HG03135 (cell line): Measurements from ENCODE around the gene TBC1D9.

Experiments used
- ATAC-seq: cut with Tn5 transposase; IDR thresholded peaks from one replicate; pipeline ENCODE4 v1.9.1; 2021; ENCODE audit warnings: mild to moderate bottlenecking, moderate library complexity; ENCODE audit not compliant: unreplicated experiment

Gene TBC1D9

DNA sequence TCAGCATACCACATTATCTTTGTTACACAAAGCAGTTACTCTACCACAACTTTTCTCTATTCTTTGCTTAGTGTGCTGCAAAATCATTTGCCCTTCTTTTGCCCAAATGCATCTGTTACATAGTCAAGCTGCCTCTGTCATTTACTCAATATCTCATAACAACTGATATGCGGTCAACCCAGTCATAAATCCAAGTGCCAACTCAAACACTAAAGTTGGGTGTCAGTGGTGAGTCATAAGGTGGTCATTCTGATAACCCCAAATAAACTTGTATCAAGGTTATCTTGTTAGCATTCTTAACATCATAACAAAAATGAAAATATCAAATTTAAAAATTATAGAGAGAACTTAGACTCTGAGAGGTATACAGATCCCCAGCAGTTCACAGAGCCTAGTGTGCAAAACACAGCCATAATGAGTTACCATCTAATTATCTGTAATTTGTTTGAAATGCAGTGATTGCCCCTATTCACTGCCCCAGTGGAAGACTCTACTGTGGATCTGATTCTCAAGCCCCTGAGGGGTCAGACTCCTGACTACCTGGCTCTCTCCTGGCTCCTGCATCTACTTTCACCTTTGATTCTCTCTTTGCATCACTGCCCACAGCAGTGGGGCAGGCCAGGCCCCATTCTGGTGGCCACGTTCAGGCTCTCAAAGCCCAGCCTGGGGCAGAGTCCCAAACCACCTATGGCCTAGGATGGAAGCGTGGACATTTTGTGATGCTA, 29.2 kb downstream of the TBC1D9 start:
- ATAC-seq, result no peak

- ATAC-seq, result no peak
Observed at GRCh38 chr4:140725556-140725955, 30.6 kb downstream of the TBC1D9 start.

- no peak for ATAC-seq
Observed at GRCh38 chr4:140724760-140725159, 31.4 kb downstream of the TBC1D9 start.

DNA sequence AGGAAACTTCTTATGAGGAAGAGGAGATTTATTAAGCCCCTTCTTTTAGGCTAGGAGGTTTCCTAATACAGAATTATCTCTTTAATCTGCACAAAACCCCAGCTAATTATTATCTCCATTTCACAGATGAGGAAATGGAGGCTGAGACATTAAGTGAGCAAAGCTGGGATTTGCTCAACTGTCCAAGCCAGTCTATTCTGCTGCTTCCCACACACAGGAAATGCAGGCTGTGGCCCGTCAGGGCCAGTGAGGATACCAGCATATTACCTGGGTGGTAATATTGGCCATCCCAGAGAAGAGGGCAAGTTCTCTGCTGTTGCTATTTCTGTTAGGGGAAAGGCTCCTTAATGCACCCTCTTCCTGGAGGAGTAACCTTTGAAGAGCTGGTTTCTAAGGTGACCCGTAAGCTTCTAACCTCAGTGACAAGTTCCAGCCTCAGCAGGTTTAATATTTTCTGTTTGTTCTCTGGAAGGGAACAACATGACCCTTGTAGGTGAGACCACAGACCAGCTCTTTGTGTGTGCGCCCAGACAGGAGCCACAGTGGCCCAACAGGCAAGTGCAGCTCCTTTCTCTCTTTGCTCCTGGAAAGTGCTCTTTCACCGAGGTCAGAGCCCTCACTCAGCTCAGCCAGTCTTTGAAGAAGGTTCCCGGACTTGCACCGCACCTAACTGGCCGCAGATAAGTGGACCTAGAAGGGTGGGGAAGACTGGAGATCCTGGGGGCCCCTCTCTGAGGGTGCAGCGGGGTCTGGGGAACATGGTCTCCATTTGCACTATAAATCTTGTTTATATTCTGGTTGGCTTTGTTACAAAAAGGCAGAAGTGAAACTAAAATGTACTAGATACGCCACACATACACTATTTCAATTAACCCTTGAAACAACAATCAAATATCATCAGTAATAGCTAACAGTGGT, 35.5 kb downstream of the TBC1D9 start:
- ATAC-seq, result peak; percentile 53

DNA sequence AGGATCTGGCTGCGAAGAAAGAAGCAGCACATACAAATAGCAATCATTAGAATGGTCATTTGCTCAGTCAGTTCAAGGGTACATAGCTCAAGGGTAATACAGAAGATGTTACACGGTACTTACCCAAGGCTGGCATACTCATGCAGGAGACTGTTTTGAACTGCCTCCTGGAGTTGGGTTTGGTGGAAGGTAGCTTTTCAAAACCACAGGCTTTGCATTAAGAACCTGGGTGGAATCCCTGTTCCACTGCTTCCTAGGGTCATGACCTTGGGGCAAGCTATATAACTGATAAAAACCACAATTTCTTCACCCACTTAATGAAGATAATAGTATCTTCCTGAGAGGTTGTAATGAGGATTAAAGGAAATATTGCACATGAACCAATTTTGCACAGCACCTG, 36.5 kb downstream of the TBC1D9 start:
- ATAC-seq, result no peak

DNA sequence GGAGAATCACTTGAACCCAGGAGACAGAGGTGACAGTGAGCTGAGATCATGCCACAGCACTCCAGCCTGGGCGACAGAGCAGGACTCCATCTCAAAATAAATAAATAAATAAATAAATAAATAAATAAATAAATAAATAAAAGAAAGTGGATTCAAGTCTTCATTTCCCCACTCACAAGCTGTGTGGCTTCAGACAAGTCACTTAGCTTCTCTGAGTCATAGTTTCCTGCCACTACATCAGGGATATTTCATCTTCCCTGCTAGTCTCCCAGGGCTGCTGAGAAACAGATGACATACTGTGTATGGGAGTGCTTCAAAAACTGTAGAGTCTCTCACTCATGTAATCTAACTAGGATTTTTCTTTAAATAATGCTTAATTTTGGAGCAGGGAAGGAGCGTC, 37.2 kb downstream of the TBC1D9 start:
- ATAC-seq, result no peak

GRCh38 chr4:140718241-140718952, 37.8 kb downstream of the TBC1D9 start:
- ATAC-seq, result no peak

- no peak for ATAC-seq
Observed at GRCh38 chr4:140717313-140717712, 38.9 kb downstream of the TBC1D9 start.

- no peak for ATAC-seq
Observed at GRCh38 chr4:140715119-140715518, 41.1 kb downstream of the TBC1D9 start.

- ATAC-seq, result no peak
Observed at GRCh38 chr4:140711910-140712309, 44.3 kb downstream of the TBC1D9 start.

DNA sequence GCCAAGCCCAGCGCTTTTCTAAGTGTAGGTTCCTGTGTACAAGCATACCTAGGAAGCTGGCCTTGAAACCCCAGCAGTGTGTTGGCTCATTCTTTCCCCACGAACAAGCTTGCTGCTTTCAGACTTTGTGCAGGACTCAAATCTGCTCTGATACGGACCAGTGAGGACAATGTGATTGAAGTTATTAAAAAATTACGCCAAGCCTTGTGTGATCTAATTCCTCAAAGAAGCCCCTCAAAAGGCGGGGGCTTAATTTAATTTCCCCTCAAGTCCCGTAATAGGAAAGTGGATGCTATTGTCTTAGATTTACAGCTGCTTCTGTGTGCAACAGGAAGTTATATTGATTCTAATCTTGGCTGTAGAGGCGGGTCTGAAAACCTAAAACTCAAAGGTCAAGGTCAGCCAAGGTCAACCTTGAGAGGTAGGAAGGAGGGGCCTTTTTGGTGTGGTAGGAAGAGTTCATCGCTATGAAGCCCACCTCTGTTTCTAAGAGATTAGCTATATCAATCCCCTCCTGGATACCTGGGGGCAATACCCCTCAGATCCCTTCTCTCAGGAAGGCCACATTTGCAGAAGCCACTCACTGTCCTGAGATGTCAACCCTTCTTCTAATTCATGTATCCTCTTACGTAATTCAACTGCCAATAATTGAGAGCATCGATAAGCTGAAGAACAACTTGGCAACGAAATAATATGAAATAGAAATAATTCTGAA, 45.1 kb downstream of the TBC1D9 start:
- ATAC-seq, result no peak

DNA sequence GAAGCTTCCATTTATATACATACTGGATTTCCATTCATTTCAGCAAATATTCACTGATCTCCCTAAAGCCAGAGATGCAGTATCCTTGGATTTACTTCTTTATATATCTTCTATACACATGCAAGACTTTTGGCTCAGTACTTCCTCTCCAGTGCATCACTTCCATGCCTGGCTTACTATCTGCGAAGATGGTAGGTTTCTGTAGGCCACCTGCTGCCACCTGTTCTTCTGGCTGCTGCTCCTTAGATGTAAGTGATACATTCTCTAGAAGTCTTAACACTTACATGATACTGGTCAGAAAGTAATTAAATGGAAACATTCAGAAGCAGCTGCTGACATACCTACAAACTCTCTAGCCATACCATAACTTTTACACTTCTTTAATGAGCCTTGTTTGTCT, 48.9 kb downstream of the TBC1D9 start:
- ATAC-seq, result no peak

- ATAC-seq, result no peak
Observed at GRCh38 chr4:140706665-140707064, 49.5 kb downstream of the TBC1D9 start.

DNA sequence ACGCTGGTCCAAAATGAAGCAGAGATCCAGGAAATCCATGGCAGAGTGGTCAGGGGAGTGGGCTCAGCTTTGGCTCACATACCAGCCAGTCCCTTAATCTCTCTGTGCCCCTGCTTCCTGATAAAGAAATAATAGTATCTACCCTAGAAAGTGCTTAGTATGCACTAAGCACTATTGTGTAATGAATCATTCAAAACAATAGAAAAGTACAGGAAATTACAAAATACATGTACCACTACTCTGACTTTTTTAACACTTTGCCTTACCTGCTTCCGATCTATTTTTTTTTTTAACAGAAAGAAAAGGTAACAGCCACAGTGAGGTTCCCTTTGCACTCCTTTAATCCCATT, 49.9 kb downstream of the TBC1D9 start:
- no peak for ATAC-seq

DNA sequence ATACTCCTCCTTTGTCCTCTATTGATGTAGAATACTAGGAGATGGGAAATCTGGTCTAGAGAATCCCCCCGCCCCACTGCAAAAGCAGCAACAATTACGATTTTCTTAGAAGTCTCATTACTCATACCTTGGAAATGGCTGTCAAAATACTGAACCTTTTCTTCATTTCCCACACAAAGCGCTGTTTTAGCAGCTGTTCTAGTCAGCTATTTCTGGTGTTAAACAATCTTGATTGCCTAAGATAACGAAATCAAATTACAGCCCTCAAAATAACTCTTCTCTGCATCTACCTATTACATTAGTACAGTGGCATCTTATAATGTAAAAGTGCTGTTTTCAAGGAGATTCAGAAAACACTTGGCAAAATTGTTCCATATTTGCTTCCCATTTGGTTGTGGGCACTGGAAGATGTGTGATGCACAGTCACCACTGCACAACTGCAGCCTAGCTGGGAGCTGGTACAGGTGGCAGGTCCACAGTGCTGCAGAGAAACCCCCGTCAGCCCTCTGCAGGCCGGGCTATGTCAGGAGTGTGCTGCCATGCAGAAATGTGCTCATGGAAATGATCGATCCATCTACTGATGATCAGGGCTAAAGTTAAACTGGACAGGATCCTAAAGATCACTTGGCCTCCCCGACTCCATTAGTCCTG, 50.4 kb downstream of the TBC1D9 start:
- no peak for ATAC-seq

GRCh38 chr4:140704964-140705363, 51.2 kb downstream of the TBC1D9 start:
- ATAC-seq, result no peak

- ATAC-seq, result no peak
Observed at GRCh38 chr4:140704392-140704960, 51.7 kb downstream of the TBC1D9 start.

DNA sequence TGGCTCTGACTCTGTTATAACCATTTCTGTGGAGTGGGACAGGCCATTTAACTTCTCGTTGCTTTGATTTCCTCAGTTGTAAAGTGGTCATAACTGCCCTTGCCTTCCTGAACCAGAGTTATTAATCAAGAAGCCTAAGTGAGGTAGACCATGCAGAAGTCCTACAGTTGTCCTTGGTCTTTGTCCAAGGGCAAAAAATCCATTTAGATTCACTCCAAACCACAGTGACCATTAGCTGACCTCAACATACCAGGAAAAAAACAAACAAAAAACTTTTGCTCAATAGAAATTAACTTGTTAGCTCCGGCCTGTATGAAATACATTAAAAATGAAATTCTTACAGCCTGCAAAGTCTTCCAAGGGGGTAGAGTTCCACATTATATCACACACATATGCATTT, 52.7 kb downstream of the TBC1D9 start:
- ATAC-seq, result no peak

- ATAC-seq, result no peak
Observed at GRCh38 chr4:140702096-140702757, 54.0 kb downstream of the TBC1D9 start.

- no peak for ATAC-seq
Observed at GRCh38 chr4:140701071-140701470, 55.1 kb downstream of the TBC1D9 start.
